Measurements from ENCODE around the gene PSME3. TPM values are rescaled to one million over a fixed set of nuclear protein-coding genes. Genes with fewer than 3 reads are reported as not detected.
A peak's percentile ranks its signal among the peaks of the same experiment; 100 is the strongest.

PSME3 gene
- total and polyA plus RNA-seq, 2 of the 13 experiments (the other 11 are each of a cell fraction or from before 2014, with no cell fraction given) = 66.3 to 135 TPM

DNA sequence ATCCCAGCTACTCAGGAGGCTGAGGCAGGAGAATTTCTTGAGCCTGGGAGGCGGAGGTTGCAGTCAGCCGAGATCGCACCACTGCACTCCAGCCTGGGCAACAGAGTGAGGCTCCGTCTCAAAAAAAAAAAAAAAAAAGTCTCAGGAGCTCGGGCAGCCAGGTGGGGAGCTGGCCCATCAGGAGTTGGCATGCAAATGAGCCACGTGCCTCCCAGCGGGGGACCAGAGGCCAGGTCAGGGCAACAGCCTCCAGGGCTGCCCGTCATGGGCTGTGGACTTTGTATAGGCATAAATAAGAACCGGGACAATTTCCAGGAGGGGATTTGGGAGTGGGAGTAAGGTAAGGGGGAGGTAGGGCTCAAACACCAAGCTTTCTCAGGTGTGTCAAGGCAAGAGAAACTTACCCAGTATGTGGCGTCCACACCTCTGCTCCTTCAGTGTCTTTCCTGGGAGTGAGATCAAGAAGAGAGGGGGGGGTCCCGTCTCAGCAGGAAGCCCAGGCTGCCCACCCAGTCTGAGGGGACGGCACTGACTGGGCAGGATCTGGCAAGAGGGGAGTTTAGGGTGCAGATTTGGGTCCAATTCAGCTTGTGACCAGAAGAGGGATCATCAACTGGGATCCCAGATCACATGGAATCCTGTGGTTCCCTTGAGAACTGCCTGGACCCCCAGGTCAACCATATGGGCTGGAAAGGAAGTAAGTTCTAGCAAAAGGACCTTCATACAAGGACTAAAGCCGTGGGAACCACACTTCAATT lies 45.1 kb downstream of the PSME3 start (continued):
- no peak for TF ChIP-seq ZNF747 (CRISPR knock-in tag; IDR thresholded peaks at IDR 0.05; ENCODE audit: borderline replicate concordance)
- no peak for TF ChIP-seq ZNF260 (CRISPR knock-in tag; IDR thresholded peaks at IDR 0.05; ENCODE audit: borderline replicate concordance, low read depth)
- no peak for TF ChIP-seq MAZ (IDR thresholded peaks at IDR 0.05; ENCODE audit: borderline replicate concordance, low read depth, low read length)
- no peak for TF ChIP-seq MAZ (CRISPR knock-in tag; IDR thresholded peaks at IDR 0.05; ENCODE audit: low read depth)
- TF ChIP-seq, protein P1, sequence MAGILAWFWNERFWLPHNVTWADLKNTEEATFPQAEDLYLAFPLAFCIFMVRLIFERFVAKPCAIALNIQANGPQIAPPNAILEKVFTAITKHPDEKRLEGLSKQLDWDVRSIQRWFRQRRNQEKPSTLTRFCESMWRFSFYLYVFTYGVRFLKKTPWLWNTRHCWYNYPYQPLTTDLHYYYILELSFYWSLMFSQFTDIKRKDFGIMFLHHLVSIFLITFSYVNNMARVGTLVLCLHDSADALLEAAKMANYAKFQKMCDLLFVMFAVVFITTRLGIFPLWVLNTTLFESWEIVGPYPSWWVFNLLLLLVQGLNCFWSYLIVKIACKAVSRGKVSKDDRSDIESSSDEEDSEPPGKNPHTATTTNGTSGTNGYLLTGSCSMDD (CRISPR knock-in tag; IDR thresholded peaks at IDR 0.05) = no peak
- no peak for TF ChIP-seq KLF6 (CRISPR knock-in tag; IDR thresholded peaks at IDR 0.05)
- no peak for TF ChIP-seq HNRNPK (IDR thresholded peaks at IDR 0.05; ENCODE audit: low read depth, low read length, poor library complexity, severe bottlenecking)
- no peak for TF ChIP-seq KLF13 (CRISPR knock-in tag; IDR thresholded peaks at IDR 0.05)
- no peak for TF ChIP-seq ZNF607 (CRISPR knock-in tag; IDR thresholded peaks at IDR 0.05; ENCODE audit: borderline replicate concordance)
- TF ChIP-seq CREM (IDR thresholded peaks at IDR 0.05) = 0 out of 2 replicates have a peak, but pooled peaks have one; percentile 6
- no peak for TF ChIP-seq CREM (CRISPR knock-in tag; IDR thresholded peaks at IDR 0.05)
- TF ChIP-seq, protein P2, sequence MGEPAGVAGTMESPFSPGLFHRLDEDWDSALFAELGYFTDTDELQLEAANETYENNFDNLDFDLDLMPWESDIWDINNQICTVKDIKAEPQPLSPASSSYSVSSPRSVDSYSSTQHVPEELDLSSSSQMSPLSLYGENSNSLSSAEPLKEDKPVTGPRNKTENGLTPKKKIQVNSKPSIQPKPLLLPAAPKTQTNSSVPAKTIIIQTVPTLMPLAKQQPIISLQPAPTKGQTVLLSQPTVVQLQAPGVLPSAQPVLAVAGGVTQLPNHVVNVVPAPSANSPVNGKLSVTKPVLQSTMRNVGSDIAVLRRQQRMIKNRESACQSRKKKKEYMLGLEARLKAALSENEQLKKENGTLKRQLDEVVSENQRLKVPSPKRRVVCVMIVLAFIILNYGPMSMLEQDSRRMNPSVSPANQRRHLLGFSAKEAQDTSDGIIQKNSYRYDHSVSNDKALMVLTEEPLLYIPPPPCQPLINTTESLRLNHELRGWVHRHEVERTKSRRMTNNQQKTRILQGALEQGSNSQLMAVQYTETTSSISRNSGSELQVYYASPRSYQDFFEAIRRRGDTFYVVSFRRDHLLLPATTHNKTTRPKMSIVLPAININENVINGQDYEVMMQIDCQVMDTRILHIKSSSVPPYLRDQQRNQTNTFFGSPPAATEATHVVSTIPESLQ (CRISPR knock-in tag; conservative IDR thresholded peaks at IDR 0.05) = no peak
- no peak for TF ChIP-seq ZNF33A (CRISPR knock-in tag; IDR thresholded peaks at IDR 0.05; ENCODE audit: borderline replicate concordance)
- no peak for TF ChIP-seq NFE2L2 (IDR thresholded peaks at IDR 0.05; ENCODE audit: low read length)
- TF ChIP-seq, protein P3, sequence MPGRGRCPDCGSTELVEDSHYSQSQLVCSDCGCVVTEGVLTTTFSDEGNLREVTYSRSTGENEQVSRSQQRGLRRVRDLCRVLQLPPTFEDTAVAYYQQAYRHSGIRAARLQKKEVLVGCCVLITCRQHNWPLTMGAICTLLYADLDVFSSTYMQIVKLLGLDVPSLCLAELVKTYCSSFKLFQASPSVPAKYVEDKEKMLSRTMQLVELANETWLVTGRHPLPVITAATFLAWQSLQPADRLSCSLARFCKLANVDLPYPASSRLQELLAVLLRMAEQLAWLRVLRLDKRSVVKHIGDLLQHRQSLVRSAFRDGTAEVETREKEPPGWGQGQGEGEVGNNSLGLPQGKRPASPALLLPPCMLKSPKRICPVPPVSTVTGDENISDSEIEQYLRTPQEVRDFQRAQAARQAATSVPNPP (CRISPR knock-in tag; IDR thresholded peaks at IDR 0.05) = no peak
- TF ChIP-seq, protein P4, sequence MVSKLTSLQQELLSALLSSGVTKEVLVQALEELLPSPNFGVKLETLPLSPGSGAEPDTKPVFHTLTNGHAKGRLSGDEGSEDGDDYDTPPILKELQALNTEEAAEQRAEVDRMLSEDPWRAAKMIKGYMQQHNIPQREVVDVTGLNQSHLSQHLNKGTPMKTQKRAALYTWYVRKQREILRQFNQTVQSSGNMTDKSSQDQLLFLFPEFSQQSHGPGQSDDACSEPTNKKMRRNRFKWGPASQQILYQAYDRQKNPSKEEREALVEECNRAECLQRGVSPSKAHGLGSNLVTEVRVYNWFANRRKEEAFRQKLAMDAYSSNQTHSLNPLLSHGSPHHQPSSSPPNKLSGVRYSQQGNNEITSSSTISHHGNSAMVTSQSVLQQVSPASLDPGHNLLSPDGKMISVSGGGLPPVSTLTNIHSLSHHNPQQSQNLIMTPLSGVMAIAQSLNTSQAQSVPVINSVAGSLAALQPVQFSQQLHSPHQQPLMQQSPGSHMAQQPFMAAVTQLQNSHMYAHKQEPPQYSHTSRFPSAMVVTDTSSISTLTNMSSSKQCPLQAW (CRISPR knock-in tag; IDR thresholded peaks at IDR 0.05) = no peak
- no peak for TF ChIP-seq NPAS2 (CRISPR knock-in tag; IDR thresholded peaks at IDR 0.05; ENCODE audit: borderline replicate concordance)
- TF ChIP-seq, protein P5, sequence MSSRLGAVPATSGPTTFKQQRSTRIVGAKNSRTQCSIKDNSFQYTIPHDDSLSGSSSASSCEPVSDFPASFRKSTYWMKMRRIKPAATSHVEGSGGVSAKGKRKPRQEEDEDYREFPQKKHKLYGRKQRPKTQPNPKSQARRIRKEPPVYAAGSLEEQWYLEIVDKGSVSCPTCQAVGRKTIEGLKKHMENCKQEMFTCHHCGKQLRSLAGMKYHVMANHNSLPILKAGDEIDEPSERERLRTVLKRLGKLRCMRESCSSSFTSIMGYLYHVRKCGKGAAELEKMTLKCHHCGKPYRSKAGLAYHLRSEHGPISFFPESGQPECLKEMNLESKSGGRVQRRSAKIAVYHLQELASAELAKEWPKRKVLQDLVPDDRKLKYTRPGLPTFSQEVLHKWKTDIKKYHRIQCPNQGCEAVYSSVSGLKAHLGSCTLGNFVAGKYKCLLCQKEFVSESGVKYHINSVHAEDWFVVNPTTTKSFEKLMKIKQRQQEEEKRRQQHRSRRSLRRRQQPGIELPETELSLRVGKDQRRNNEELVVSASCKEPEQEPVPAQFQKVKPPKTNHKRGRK (CRISPR knock-in tag; IDR thresholded peaks at IDR 0.05) = no peak
- TF ChIP-seq ZNF335 (CRISPR knock-in tag; IDR thresholded peaks at IDR 0.05) = no peak
- peak in 1 of 2 experiments; percentile 55; a peak in 2 of 4 replicates for TF ChIP-seq NR2F1 (CRISPR knock-in tag; IDR thresholded peaks at IDR 0.05)
- peak; percentile 39; the same call in 1 of the 2 replicates for TF ChIP-seq FOXK1 (CRISPR knock-in tag; IDR thresholded peaks at IDR 0.05; ENCODE audit: borderline replicate concordance, low read depth)
- no peak for TF ChIP-seq SATB2 (CRISPR knock-in tag; IDR thresholded peaks at IDR 0.05)

Measured in HepG2 (cell line).